Omental fat pad (tissue), 4 donors: ENCODE measurements around the gene MUC2. TPM values are rescaled to one million over a fixed set of nuclear protein-coding genes. Genes with fewer than 3 reads are reported as not detected.

Experiments used
- ATAC-seq: fragments of 150-250 bp; one replicate; pipeline ENCODE4 v1.9.1; 2016; ENCODE audit warnings: mild to moderate bottlenecking, moderate library complexity; ENCODE audit not compliant: low FRiP score
- DNase-seq: peaks from one replicate; pipeline ENCODE4 v3.0.0-alpha.2; 2019; ENCODE audit warnings: low spot score
- total RNA-seq, 4 donors: library from RNA; depleted of rRNA; stranded (reverse); fragments of >200 nt; gene quantifications; one replicate each; pipeline ENCODE4 v1.1.0, GENCODE V29; 2016
- TF ChIP-seq, protein P1 (sequence below), 3 donors: fragments of 450-650 bp; IDR thresholded peaks; one replicate each; pipeline ENCODE4 v1.5.1; 2016 to 2017; ENCODE audit warnings: antibody characterized with exemption in 3 of 3, mild to moderate bottlenecking in 3 of 3, moderate library complexity in 2 of 3

MUC2 gene
- total RNA-seq, 4 donors from 2014 or later: not detected

DNA sequence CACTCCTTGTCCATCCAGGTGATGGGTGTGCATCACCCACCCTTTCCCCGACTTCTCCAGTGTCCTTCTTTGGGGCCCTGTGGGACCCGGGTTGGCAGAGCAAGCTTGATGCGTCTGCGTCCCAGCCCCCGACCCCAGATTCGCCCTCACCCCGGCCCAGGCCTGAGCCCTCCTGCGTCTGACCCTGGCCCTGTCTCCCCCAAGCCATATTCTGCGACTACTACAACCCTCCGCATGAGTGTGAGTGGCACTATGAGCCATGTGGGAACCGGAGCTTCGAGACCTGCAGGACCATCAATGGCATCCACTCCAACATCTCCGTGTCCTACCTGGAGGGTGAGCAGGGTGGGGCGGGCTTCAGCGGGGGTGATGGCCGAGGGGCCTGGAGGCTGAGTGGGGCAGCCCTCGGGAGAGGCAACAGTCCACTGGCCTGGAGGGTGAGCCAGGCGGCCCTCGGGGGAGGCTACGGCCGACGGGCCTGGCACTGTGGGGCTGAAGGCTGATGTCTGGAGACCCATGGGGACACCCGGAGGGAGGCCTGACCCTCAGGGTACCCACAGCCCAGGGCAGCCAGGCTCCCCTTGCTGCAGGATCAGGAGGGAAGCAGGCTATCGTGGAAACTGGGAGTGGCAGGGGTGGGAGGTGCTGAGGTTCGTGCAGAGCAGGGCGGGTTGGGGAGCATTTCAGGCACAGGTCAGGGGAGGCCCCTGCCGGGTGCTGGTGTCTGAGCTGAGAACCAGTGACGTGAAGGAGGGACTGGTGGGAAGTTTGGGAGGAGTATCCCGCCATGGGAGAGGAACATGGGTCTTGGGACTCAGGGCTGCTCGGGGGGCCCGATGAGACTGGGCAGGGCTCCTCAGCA, 15.3 kb downstream of the MUC2 start:
- no peak for DNase-seq
- TF ChIP-seq, protein P1, sequence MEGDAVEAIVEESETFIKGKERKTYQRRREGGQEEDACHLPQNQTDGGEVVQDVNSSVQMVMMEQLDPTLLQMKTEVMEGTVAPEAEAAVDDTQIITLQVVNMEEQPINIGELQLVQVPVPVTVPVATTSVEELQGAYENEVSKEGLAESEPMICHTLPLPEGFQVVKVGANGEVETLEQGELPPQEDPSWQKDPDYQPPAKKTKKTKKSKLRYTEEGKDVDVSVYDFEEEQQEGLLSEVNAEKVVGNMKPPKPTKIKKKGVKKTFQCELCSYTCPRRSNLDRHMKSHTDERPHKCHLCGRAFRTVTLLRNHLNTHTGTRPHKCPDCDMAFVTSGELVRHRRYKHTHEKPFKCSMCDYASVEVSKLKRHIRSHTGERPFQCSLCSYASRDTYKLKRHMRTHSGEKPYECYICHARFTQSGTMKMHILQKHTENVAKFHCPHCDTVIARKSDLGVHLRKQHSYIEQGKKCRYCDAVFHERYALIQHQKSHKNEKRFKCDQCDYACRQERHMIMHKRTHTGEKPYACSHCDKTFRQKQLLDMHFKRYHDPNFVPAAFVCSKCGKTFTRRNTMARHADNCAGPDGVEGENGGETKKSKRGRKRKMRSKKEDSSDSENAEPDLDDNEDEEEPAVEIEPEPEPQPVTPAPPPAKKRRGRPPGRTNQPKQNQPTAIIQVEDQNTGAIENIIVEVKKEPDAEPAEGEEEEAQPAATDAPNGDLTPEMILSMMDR (IDR thresholded peaks at IDR 0.05): no peak
- ATAC-seq: no peak

DNA sequence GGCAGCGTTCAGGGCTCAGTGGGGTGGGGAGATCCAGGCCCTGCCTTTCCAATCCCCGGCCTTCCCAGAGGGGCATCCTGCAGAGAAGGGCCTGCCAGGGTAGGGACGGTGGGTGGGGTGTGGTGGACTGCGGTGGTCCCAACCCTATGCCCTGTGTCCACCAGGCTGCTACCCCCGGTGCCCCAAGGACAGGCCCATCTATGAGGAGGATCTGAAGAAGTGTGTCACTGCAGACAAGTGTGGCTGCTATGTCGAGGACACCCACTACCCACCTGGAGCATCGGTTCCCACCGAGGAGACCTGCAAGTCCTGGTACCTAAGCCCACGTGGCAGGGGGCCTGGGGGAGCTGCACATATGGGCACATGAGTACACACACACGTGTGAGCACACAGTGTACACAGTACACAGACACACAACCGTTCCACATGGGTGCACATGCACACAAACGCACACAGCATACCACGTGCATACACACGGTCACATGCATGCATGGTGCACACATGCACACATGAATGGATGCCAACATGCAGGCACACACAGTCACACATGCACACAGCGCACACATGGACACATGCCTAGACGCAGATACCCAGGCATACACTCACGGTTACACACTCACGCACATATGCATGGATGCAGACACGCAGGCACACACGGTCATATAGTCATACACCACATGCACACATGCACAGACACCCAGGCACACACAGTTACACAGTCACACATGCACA, 16.1 kb downstream of the MUC2 start:
- DNase-seq (no peak), ATAC-seq (no peak)
- TF ChIP-seq, protein P1 (IDR thresholded peaks at IDR 0.05): no peak

DNA sequence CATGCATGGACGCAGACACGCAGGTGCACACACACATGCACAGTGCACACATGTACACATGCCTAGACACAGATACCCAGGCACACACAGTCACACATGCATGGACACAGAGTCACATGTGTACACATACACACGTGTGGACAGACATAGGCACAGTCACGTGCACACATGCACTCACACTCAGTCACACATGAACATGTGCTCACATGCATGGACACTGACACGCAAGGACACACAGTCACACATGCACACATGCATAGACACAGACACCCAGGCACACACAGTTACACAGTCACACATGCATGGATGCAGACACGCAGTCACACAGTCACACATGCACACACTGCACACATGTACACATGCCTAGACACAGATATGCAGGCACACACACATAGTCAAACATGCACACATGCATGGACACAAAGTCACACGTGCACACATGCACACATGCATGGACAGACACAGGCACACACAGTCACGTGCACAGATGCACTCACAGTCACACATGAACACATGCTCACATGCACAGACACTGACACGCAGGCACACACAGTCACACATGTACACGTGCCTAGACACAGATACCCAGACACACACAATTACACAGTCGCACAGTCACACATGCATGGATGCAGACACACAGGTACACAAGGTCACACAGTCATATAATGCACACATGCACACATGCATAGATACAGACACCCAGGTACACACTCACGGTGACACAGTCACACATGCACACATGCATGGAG, 16.8 kb downstream of the MUC2 start:
- DNase-seq (no peak), ATAC-seq (no peak)
- TF ChIP-seq, protein P1 (IDR thresholded peaks at IDR 0.05): no peak

DNA sequence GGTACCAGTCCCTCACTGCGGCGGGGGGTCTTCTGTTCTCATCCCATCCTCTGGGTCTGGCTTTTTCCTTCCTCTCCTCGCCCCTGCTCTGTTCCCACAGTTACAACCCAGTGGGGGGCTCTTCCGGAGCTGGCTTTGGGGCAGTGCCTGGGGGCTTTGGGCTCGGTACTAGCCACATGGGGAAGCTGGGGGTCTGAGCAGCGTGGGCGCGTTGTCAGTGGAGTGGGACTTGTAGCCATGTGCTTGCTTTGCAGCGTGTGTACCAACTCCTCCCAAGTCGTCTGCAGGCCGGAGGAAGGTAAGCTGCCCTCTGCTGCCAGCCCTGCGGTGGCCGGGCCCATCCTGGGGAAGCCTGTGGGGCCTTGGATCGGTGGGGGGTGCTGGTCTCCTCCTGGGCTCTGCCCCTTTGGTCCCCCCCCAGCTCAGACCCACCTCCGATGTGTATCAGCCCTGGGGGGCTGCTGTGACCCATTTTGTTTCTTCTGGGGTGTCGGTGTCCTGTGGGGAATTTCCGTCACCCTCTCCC, 17.5 kb downstream of the MUC2 start:
- TF ChIP-seq, protein P1 (IDR thresholded peaks at IDR 0.05): no peak
- no peak for DNase-seq
- ATAC-seq: no peak

DNA sequence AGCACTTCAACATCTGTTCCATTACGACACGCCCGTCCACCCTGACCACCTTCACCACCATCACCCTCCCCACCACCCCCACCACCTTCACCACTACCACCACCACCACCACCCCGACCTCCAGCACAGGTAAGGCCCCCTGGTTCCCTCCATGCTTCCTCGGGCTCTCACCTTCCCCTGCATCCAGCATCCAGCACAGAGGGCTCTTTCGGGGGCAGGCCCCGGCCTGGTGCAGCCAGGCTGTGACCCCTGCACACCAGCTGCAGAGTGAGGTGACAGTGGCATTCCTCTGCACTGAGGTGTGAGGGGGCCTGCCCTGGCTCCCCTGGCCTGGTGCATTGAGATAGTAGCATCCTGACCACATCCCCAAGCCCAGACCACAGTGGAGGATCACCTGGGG, 18.2 kb downstream of the MUC2 start:
- ATAC-seq (no peak), DNase-seq (no peak)
- TF ChIP-seq, protein P1 (IDR thresholded peaks at IDR 0.05): no peak

DNA sequence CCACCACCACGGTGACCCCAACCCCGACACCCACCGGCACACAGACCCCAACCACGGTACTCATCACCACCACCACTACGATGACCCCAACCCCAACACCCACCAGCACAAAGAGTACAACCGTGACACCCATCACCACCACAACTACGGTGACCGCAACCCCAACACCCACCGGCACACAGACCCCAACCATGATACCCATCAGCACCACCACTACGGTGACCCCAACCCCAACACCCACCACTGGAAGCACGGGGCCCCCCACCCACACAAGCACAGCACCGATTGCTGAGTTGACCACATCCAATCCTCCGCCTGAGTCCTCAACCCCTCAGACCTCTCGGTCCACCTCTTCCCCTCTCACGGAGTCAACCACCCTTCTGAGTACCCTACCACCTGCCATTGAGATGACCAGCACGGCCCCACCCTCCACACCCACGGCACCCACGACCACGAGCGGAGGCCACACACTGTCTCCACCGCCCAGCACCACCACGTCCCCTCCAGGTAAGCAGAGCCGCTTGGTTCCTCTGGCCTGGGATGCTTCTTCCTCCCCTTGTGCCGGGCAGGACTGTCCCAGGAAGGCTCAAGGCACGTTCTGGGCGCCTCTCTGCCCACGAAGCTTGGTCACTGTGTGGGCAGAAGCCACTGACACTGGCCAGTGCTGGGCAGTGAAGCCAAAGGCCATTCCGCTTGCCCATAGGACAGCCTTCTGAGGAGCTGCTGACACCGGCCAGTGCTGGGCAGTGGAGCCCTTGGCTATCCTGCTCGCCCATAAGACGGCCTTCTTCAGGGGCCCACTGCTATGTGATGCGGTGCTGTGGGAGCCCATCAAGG, 25.1 kb downstream of the MUC2 start:
- TF ChIP-seq, protein P1 (IDR thresholded peaks at IDR 0.05): no peak

More for the DNA sequence above, 25.1 kb downstream of the MUC2 start:
- no peak for DNase-seq
- ATAC-seq: no peak
